GM12875 (cell line): Measurements from ENCODE around the gene RNF157.
A peak's percentile ranks its signal among the peaks of the same experiment; 100 is the strongest.
"Not testable (repeated sequence)": the region's sequence is repeated elsewhere in the genome, so short reads cannot be mapped to it uniquely, and the experiment has no call there.

Experiments used
- H3K4me3 ChIP-seq: one replicate; pipeline ENCODE4 v1.5.1; 2011; ENCODE audit warnings: low read depth, low read length, control low read depth
- TF ChIP-seq, protein P1 (sequence below): IDR thresholded peaks from 2 replicates; pipeline ENCODE4 v1.5.1; 2011; ENCODE audit warnings: low read depth, mild to moderate bottlenecking, control low read depth, inconsistent platforms, low read length, moderate library complexity, borderline replicate concordance; ENCODE audit not compliant: insufficient read depth

RNF157 gene

GRCh38 chr17:76247304-76247703, 7.0 kb upstream of the RNF157 start:
- no peak overlapping the region for H3K4me3 ChIP-seq
- TF ChIP-seq, protein P1, sequence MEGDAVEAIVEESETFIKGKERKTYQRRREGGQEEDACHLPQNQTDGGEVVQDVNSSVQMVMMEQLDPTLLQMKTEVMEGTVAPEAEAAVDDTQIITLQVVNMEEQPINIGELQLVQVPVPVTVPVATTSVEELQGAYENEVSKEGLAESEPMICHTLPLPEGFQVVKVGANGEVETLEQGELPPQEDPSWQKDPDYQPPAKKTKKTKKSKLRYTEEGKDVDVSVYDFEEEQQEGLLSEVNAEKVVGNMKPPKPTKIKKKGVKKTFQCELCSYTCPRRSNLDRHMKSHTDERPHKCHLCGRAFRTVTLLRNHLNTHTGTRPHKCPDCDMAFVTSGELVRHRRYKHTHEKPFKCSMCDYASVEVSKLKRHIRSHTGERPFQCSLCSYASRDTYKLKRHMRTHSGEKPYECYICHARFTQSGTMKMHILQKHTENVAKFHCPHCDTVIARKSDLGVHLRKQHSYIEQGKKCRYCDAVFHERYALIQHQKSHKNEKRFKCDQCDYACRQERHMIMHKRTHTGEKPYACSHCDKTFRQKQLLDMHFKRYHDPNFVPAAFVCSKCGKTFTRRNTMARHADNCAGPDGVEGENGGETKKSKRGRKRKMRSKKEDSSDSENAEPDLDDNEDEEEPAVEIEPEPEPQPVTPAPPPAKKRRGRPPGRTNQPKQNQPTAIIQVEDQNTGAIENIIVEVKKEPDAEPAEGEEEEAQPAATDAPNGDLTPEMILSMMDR, result no peak

DNA sequence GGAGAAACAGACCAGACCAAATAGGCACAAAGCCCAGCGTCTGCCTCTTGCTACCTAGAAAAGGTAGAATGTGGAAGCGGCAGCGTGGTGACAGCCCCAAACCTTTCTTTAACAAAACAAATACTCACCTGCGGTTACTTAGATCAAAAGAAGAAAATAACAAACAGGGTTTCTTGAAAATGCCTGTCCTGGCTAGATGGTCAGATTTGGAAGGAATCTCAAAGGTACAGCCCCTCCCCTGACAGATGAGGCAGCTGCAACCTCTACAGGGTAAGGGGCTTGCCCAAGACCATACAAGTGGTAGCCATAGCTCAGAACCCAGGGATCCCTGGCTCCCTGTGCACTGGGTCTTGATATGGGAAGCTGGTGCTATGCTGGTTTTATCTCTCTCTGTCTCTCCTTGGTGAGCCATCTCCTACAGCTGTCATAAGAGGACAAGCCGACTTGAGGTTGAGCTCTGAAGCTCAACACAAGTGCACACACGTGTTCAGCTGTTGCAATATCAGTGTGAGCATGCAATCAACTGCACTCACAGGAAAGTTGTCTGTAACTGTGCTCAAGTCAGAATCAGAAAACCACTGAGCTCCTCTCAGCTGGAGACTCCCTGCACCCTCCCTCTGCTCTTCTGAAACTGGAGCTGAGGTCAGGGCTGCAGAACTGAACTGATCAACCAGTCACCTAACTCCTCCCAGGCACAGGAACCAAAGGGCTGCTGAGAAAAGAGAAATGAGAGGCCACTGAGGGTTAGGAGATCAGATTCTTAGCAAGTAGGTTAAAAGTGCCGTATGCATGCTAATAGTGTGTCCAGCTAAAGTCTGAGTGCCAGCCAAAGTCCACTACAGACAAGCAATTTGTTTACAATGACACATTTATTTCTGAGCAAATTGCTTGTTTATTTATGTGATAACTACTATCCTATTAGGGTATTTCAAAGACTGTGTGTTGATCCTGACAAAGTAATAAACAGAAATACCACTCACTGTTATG, 6.1 kb upstream of the RNF157 start:
- TF ChIP-seq, protein P1, result no peak
- H3K4me3 ChIP-seq, result no peak overlapping the region

DNA sequence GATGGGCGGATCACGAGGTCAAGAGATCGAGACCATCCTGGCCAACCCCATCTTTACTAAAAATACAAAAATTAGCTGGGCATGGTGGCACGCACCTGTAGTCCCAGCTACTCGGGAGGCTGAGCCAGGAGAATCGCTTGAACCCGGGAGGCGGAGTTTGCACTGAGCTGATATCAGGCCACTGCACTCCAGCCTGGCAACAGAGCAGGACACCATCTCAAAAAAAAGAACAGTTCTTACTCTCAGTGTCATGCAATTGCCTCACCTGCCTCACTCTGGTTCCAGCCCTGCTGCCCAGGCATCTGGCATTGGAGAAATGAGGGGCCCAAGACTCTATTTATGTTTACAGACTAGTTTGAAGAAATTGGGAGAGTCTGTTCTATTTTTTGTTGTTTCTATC, 4.4 kb upstream of the RNF157 start:
- not testable (repeated sequence) for H3K4me3 ChIP-seq

- TF ChIP-seq, protein P1, result no peak
Measured at GRCh38 chr17:76243826-76244679, 3.8 kb upstream of the RNF157 start.

DNA sequence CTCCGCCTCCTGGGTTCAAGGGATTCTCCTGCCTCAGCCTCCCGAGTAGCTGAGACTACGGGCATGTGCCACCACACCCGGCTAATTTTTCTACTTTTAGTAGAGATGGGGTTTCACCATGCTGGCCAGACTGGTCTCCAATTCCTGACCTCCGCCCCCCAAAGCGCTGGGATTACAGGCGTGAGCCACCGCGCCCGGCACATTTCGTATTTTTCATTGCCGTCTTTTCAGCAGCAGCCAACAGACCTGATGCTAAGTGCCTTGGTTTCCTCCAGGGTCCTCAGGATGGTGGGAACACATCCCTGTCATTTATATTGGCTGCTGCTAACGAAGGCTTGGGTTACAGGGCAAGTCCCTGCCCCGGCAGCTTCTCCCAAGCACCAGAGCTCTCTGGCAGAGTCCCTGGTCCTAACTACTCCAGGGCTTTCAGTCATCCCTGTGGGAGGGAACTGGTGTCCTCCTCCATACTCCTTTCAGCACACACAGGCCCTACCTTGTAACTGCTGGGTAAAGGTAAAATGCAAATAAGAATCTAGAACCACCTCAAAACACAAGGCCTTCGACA, 1.5 kb upstream of the RNF157 start:
- H3K4me3 ChIP-seq, result no peak overlapping the region
- TF ChIP-seq, protein P1, result no peak

More at GRCh38 chr17:76243826-76244679, 3.8 kb upstream of the RNF157 start:
- H3K4me3 ChIP-seq, result no peak overlapping the region

GRCh38 chr17:76241204-76241538, 878 bp upstream of the RNF157 start:
- TF ChIP-seq, protein P1, result no peak
- peak overlapping the region; percentile 61 for H3K4me3 ChIP-seq

- H3K4me3 ChIP-seq, result peak overlapping the region; percentile 44
- TF ChIP-seq, protein P1, result no peak
Measured at GRCh38 chr17:76239538-76240274, 587 bp downstream of the RNF157 start.
